Esophagus muscularis mucosa (tissue), 4 donors: Measurements from ENCODE around the gene FAS. TPM values are rescaled to one million over a fixed set of nuclear protein-coding genes. Genes with fewer than 3 reads are reported as not detected.

Experiments used
- DNase-seq: peaks from one replicate; pipeline ENCODE4 v3.0.0-alpha.2; 2017; ENCODE audit errors: extremely low spot score
- H3K27ac ChIP-seq, 4 donors: fragments of 200-600 bp; sonication (generic); replicated peaks in 1 of 4; 1 replicate in 3 of 4; 2 replicates in 1 of 4; pipeline ENCODE4 v1.5.1; 2016 to 2019; ENCODE audit warnings: mild to moderate bottlenecking in 1 of 4
- H3K27me3 ChIP-seq, 4 donors: fragments of 200-600 bp; sonication (generic); one replicate each; pipeline versions ENCODE4 v1.5.1 to v1.6.0; 2016 to 2019
- H3K36me3 ChIP-seq, 4 donors: fragments of 200-600 bp; sonication (generic); one replicate each; pipeline ENCODE4 v1.5.1; 2016 to 2019
- H3K4me1 ChIP-seq, 4 donors: fragments of 200-600 bp; sonication (generic); one replicate each; pipeline ENCODE4 v1.5.1; 2016 to 2019
- H3K4me3 ChIP-seq, 4 donors: fragments of 200-600 bp; sonication (generic); 1 replicate in 2 of 4; 2 replicates in 2 of 4; pipeline ENCODE4 v1.5.1; 2016 to 2019; ENCODE audit warnings: mild to moderate bottlenecking in 4 of 4, moderate library complexity in 1 of 4
- H3K9me3 ChIP-seq, 4 donors: fragments of 200-600 bp; sonication (generic); 1 replicate in 3 of 4; 2 replicates in 1 of 4; pipeline ENCODE4 v1.5.1; 2016 to 2019
- EP300 ChIP-seq: sonication (generic); formaldehyde crosslinking; IDR thresholded peaks from one replicate; pipeline ENCODE4 v1.6.1; 2017; ENCODE audit warnings: antibody characterized with exemption
- POLR2A ChIP-seq: fragments of 450-650 bp; IDR thresholded peaks from one replicate; pipeline ENCODE4 v1.6.1; 2017; ENCODE audit warnings: antibody characterized with exemption, moderate library complexity, mild to moderate bottlenecking, low read depth
- POLR2AphosphoS5 ChIP-seq, 2 donors: sonication (generic); formaldehyde crosslinking; IDR thresholded peaks; one replicate each; pipeline ENCODE4 v1.6.1; 2017; ENCODE audit warnings: antibody characterized with exemption in 2 of 2
- WGBS: methylation state at CpG from one replicate; pipeline ENCODE4 v1.1.5; 2018; 5-methylcytosine and 5-hydroxymethylcytosine counted together
- intact Hi-C: fragments of 100-400 bp; cut with DNase I; formaldehyde crosslinking; loops from one replicate; pipeline ENCODE4 v1.15.1; 2023
- total RNA-seq, 4 donors: library from RNA; depleted of rRNA; stranded (reverse); fragments of >200 nt; gene quantifications; one replicate each; pipeline versions ENCODE4 v1.1.0 to v1.2.1, GENCODE V29; 2016
- TF ChIP-seq, protein P1 (sequence below), 3 experiments: fragments of 200-600 bp in 2 of 3; fragments of 450-650 bp in 1 of 3; sonication (generic) in 2 of 3; IDR thresholded peaks; one replicate each; pipeline ENCODE4 v1.5.1; 2017 to 2019; ENCODE audit warnings: antibody characterized with exemption in 3 of 3, mild to moderate bottlenecking in 2 of 3, moderate library complexity in 1 of 3

The FAS gene
- total RNA-seq, 4 donors from 2014 or later = 16.6 to 27.5 (median 18.7) TPM

DNA sequence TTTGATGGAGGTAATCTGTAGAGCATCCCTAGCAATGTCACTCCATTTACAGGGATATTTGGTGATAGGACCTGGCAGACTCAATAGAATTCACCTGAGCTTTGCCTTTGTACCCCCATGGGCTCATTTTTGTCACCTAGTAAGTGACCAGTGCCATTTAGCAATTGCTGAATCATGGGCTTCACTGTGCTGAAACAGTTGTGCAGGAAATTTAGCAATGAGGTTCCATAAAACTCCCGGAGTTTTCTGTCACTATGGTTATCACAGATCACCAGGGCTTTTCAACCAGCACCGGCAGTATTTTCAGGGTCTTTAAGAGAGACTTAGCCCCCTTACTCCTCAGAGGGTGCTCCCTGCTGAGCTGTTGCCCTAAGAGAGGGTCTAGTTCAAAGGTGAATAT, 40.2 kb downstream of the FAS start:
- WGBS = 41% methylated on average over 2 of the region's 2 CpGs
- no peaks in the 10 kb centered on the region for H3K27me3 ChIP-seq
- H3K4me3 ChIP-seq = no peak overlapping the region
- no peaks in the 10 kb centered on the region for H3K36me3 ChIP-seq
- DNase-seq = no peak
- no peak for TF ChIP-seq EP300
- TF ChIP-seq POLR2A = no peak
- TF ChIP-seq POLR2AphosphoS5 (IDR thresholded peaks at IDR 0.05) = no peak
- TF ChIP-seq, protein P1, sequence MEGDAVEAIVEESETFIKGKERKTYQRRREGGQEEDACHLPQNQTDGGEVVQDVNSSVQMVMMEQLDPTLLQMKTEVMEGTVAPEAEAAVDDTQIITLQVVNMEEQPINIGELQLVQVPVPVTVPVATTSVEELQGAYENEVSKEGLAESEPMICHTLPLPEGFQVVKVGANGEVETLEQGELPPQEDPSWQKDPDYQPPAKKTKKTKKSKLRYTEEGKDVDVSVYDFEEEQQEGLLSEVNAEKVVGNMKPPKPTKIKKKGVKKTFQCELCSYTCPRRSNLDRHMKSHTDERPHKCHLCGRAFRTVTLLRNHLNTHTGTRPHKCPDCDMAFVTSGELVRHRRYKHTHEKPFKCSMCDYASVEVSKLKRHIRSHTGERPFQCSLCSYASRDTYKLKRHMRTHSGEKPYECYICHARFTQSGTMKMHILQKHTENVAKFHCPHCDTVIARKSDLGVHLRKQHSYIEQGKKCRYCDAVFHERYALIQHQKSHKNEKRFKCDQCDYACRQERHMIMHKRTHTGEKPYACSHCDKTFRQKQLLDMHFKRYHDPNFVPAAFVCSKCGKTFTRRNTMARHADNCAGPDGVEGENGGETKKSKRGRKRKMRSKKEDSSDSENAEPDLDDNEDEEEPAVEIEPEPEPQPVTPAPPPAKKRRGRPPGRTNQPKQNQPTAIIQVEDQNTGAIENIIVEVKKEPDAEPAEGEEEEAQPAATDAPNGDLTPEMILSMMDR (IDR thresholded peaks at IDR 0.05) = no peak
- H3K9me3 ChIP-seq = no peaks in the 10 kb centered on the region
- H3K27ac ChIP-seq = no peak overlapping the region
- intact Hi-C loops = loop anchor here (2.0 kb wide), 1 partner anchor 180 kb away; no protein-coding TSS in a partner anchor
- H3K4me1 ChIP-seq = peaks cover 12 to 37% (median 33%) of the 10 kb centered on the region in 4 donors

DNA sequence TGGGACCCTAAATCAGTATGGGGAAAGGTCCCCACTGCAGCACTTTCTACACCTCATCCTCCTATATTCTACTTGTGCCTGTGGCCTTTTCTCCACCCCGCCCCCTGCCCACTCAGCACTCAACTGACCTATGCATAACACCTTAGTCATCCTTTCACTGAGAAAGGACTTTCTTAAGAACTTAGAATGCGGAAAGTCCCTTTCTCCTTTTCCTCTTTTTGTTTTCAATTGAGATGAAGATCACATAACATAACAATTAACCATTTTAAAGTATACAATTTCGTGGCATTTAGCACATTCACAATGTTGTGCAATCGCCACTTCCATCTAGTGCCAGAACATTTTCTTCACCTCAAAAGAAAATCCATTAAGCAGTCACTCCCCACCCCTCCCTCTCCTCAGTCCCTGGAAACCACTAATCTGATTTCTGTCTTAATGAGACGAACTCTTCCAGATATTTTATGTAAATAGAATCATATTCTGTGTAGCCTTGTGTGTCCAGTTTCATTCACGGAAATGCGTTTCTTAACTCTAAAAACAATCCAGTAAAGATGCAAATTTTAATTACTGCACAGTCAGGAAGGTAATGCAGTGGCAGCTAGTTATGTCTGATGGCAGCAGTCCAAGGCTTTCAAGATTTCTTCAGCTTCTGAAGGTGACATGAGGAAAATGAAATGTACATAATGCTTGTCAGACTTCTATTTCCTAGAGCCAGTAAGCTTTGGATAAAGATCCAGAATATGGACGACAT, 41.7 kb downstream of the FAS start:
- intact Hi-C loops = no loop called here

DNA sequence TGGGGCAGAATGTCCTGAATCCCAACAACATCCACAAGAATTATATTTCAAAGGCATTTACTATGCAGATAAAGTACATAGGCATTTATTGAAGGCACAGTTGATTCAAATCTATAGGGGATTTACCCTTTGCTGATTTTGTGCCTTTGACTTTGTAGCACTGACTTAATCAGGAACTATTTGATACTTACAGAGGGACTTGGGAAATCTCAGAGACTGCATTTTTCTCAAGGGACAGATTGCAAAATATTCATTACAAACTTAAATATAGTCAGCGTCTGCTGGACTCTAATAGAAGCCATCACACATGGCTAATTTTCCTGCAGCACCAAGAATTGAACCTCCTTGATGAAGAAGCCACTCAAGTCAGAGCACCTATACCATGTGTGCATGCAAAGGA, 44.9 kb downstream of the FAS start:
- intact Hi-C loops = no loop called here
- Histone ChIP-seq H3K9me3 (no peaks in the 10 kb centered on the region), H3K4me3 (no peak overlapping the region), H3K36me3 (no peaks in the 10 kb centered on the region), H3K4me1 (peaks cover 6 to 23% (median 21%) of the 10 kb centered on the region in 4 donors), H3K27ac (no peak overlapping the region), H3K27me3 (no peaks in the 10 kb centered on the region)
- 70% methylated on average over 1 of the region's 1 CpG for WGBS
- TF ChIP-seq, protein P1 (IDR thresholded peaks at IDR 0.05) = no peak
- TF ChIP-seq POLR2A (no peak), POLR2AphosphoS5 (IDR thresholded peaks at IDR 0.05) (no peak), EP300 (no peak)
- no peak for DNase-seq

More for the DNA sequence above, 41.7 kb downstream of the FAS start:
- no peak for DNase-seq
- 43% methylated on average over 8 of the region's 8 CpGs for WGBS
- H3K36me3 ChIP-seq = no peaks in the 10 kb centered on the region
- H3K9me3 ChIP-seq = no peaks in the 10 kb centered on the region
- H3K27me3 ChIP-seq = no peaks in the 10 kb centered on the region
- TF ChIP-seq, protein P1 (IDR thresholded peaks at IDR 0.05) = no peak
- no peak for TF ChIP-seq EP300
- no peak for TF ChIP-seq POLR2AphosphoS5 (IDR thresholded peaks at IDR 0.05)
- TF ChIP-seq POLR2A = no peak
- H3K27ac ChIP-seq = peak overlapping the region in 2 of 4 donors; percentile 15 to 21
- H3K4me3 ChIP-seq = no peak overlapping the region
- H3K4me1 ChIP-seq = peaks cover 12 to 37% (median 33%) of the 10 kb centered on the region in 4 donors

DNA sequence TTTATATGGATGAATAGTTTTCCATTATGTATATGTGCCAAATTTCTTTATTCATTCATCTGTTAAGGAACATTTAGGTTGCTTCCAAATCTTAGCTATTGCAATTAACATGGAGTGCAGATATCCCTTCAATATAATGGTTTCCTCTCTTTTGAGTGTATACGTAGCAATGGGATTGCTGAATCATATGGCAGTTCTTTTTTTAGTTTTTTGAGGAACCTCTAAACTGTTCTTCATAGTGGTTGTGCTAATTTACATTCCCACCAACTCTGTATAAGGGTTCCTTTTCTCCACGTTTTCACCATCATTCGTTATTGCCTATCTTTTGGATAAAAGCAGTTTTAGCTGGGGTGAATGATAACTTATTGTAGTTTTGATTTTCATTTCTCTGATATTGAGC, 46.5 kb downstream of the FAS start:
- Histone ChIP-seq H3K9me3 (no peaks in the 10 kb centered on the region), H3K4me3 (no peak overlapping the region), H3K27ac (no peak overlapping the region), H3K4me1 (peaks cover 0 to 10% (median 8%) of the 10 kb centered on the region in 4 donors), H3K36me3 (no peaks in the 10 kb centered on the region), H3K27me3 (no peaks in the 10 kb centered on the region)
- 83% methylated on average over 3 of the region's 3 CpGs for WGBS
- no peak for DNase-seq
- TF ChIP-seq EP300 = no peak
- no peak for TF ChIP-seq POLR2A
- TF ChIP-seq, protein P1 (IDR thresholded peaks at IDR 0.05) = no peak
- TF ChIP-seq POLR2AphosphoS5 (IDR thresholded peaks at IDR 0.05) = no peak
- intact Hi-C loops = no loop called here

DNA sequence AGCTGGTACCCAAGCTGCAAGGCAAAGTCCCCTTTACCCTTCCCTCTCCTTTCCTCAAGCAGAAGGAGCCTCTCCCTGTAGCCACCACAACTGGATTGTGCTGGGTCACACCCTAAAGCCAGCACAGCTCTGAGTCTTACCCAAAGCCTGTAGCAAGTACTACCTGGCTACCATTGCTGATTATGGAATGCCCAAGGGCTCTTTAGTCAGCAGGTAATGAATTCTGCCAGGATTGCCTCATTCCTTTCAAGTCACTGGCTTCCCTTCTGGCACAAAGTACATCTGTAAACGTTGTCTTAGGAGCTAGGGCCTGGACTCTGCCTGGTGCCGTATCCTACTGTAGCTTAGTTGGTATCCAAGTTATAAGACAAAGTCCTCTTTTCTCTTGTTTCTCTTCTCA, 52.0 kb downstream of the FAS start:
- 76% methylated on average over 2 of the region's 2 CpGs for WGBS
- H3K36me3 ChIP-seq = no peaks in the 10 kb centered on the region
- no peaks in the 10 kb centered on the region for H3K9me3 ChIP-seq
- TF ChIP-seq POLR2A = no peak
- H3K4me3 ChIP-seq = no peak overlapping the region
- DNase-seq = no peak
- H3K27ac ChIP-seq = no peak overlapping the region
- peaks cover 0 to 7% (median 1%) of the 10 kb centered on the region in 4 donors for H3K4me1 ChIP-seq
- intact Hi-C loops = no loop called here
- H3K27me3 ChIP-seq = no peaks in the 10 kb centered on the region
